Muscle of arm (tissue), 12 donors: Measurements from ENCODE around the gene MYMK. TPM values are rescaled to one million over a fixed set of nuclear protein-coding genes. Genes with fewer than 3 reads are reported as not detected.

ENCODE experiments used
- DNase-seq: peaks from one replicate; pipeline ENCODE4 v3.0.0-alpha.2; 2013
- polyA plus RNA-seq, 12 donors: library from polyadenylated mRNA; unstranded; fragments of 120-200 nt; gene quantifications; one replicate each; pipeline ENCODE4 v1.2.1, GENCODE V29; 2013; ENCODE audit not compliant: insufficient read length in 12 of 12

Gene MYMK
- polyA plus RNA-seq, 12 donors, result 18.1 to 68.0 (median 49.3) TPM; not detected in 1

- no peak for DNase-seq
Observed at GRCh38 chr9:133468777-133469421, 55.9 kb downstream of the MYMK start.

GRCh38 chr9:133468374-133468773 is 56.4 kb downstream of the MYMK start:
- DNase-seq, result no peak

GRCh38 chr9:133467101-133467500 is 57.7 kb downstream of the MYMK start:
- DNase-seq, result no peak

- DNase-seq, result no peak
Observed at GRCh38 chr9:133465984-133466383, 58.8 kb downstream of the MYMK start.

GRCh38 chr9:133464638-133465037 is 60.1 kb downstream of the MYMK start:
- no peak for DNase-seq

Other genes with a start within 250 kb of the MYMK start
- 10 to 100 TPM in 1 of 12 donors, 1 to 10 TPM in 8, under 1 TPM in 2, not detected in 1; 0.57 to 28.3 (median 2.6) TPM for gene ABO, start 249.8 kb downstream of the MYMK start, polyA plus RNA-seq
- gene SURF6, start 188.8 kb downstream of the MYMK start, polyA plus RNA-seq, result 10 to 100 TPM in 11 of 12 donors, not detected in 1; 14.3 to 32.6 (median 18.6) TPM
- 10 to 100 TPM in 11 of 12 donors, not detected in 1; 18.8 to 27.5 (median 21.7) TPM for gene MED22, start 176.8 kb downstream of the MYMK start, polyA plus RNA-seq
- 1,000 to 10,000 TPM in 11 of 12 donors, not detected in 1; 2,000 to 2,688 (median 2,248) TPM for gene RPL7A, start 176.7 kb downstream of the MYMK start, polyA plus RNA-seq
- 10 to 100 TPM in 11 of 12 donors, not detected in 1; 17.6 to 37.0 (median 29.9) TPM for gene SURF1, start 168.5 kb downstream of the MYMK start, polyA plus RNA-seq
- 10 to 100 TPM in 7 of 12 donors, 1 to 10 TPM in 3, not detected in 2; 7.6 to 18.1 (median 11.1) TPM for gene SURF2, start 168.4 kb downstream of the MYMK start, polyA plus RNA-seq
- 100 to 1,000 TPM in 6 of 12 donors, 10 to 100 TPM in 5, not detected in 1; 87.0 to 138 (median 100) TPM for gene SURF4, start 148.9 kb downstream of the MYMK start, polyA plus RNA-seq
- 1 to 10 TPM in 8 of 12 donors, under 1 TPM in 2, not detected in 2; 0.82 to 3.0 (median 1.8) TPM for gene STKLD1, start 148.6 kb downstream of the MYMK start, polyA plus RNA-seq
- gene REXO4, start 106.9 kb downstream of the MYMK start, polyA plus RNA-seq, result 10 to 100 TPM in 11 of 12 donors, not detected in 1; 26.6 to 54.5 (median 30.4) TPM
- 1 to 10 TPM in 11 of 12 donors, not detected in 1; 4.2 to 8.4 (median 5.5) TPM for gene ADAMTS13, start 102.6 kb downstream of the MYMK start, polyA plus RNA-seq
- 10 to 100 TPM in 11 of 12 donors, not detected in 1; 10.4 to 22.4 (median 13.1) TPM for gene CACFD1, start 65.0 kb downstream of the MYMK start, polyA plus RNA-seq
- 1 to 10 TPM in 7 of 12 donors, under 1 TPM in 3, not detected in 2; 0.87 to 1.6 (median 1.1) TPM for gene SLC2A6, start 45.9 kb downstream of the MYMK start, polyA plus RNA-seq
- 1 to 10 TPM in 10 of 12 donors, not detected in 2; 2.3 to 4.6 (median 2.6) TPM for gene ADAMTSL2, start 9.7 kb upstream of the MYMK start, polyA plus RNA-seq
- under 1 TPM in 3 of 12 donors, not detected in 9; 0.15 to 0.24 (median 0.19) TPM for gene FAM163B, start 84.4 kb upstream of the MYMK start, polyA plus RNA-seq
- 1 to 10 TPM in 1 of 12 donors, under 1 TPM in 9, not detected in 2; 0.39 to 1.0 (median 0.59) TPM for gene DBH, start 111.4 kb upstream of the MYMK start, polyA plus RNA-seq
- gene SARDH, start 213.4 kb upstream of the MYMK start, polyA plus RNA-seq, result 1 to 10 TPM in 11 of 12 donors, not detected in 1; 3.6 to 7.4 (median 4.4) TPM